Measurements from ENCODE around the gene LIPI. TPM values are rescaled to one million over a fixed set of nuclear protein-coding genes. Genes with fewer than 3 reads are reported as not detected.

LIPI gene
- polyA plus RNA-seq, 1 of the 3 experiments (the other 2 are of a cell fraction): not detected

GRCh38 chr21:14097881-14098499, 112.8 kb downstream of the LIPI start:
- Histone ChIP-seq H3K79me2 (ENCODE audit: insufficient read depth) (no peaks in the 10 kb centered on the region), H3F3A (replicated peaks; ENCODE audit: insufficient read depth) (no peaks in the 10 kb centered on the region), H3K9me3 (no peaks in the 10 kb centered on the region), H3K9ac (no peak overlapping the region), H3K36me3 (replicated peaks in 1 of 2; ENCODE audit: control insufficient read depth in 1 of 2, insufficient read depth in 2 of 2, low read length in 1 of 2) (no peaks in the 10 kb centered on the region), H3K27ac (ENCODE audit: low read depth in 2 of 2, low read length in 1 of 2) (no peak overlapping the region), H4K20me1 (ENCODE audit: insufficient read depth) (no peaks in the 10 kb centered on the region), H3K9me2 (no peaks in the 10 kb centered on the region), H3K27me3 (ENCODE audit: insufficient read depth) (no peaks in the 10 kb centered on the region), H3K4me1 (ENCODE audit: control insufficient read depth in 1 of 2, insufficient read depth in 2 of 2, low read depth in 1 of 2, low read length in 1 of 2) (no peaks in the 10 kb centered on the region), H3K4me2 (no peak overlapping the region), H3K4me3 (ENCODE audit: low read depth in 2 of 2, low read length in 1 of 2) (no peak overlapping the region), H2AFZ (ENCODE audit: low read depth) (no peak overlapping the region)
- 41% methylated on average over 2 of the region's 2 CpGs for WGBS (ENCODE audit: low lambda C conversion rate)
- no peak for DNase-seq
- TF ChIP-seq, protein P1, sequence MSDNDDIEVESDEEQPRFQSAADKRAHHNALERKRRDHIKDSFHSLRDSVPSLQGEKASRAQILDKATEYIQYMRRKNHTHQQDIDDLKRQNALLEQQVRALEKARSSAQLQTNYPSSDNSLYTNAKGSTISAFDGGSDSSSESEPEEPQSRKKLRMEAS (IDR thresholded peaks at IDR 0.05; ENCODE audit: low read depth): no peak
- no peak for TF ChIP-seq JUND (IDR thresholded peaks at IDR 0.05)
- TF ChIP-seq PBX3 (IDR thresholded peaks at IDR 0.05): no peak
- TF ChIP-seq CHD2 (IDR thresholded peaks at IDR 0.05; ENCODE audit: low read length, partially characterized antibody): no peak
- no peak for TF ChIP-seq SIN3A (IDR thresholded peaks at IDR 0.05; ENCODE audit: borderline replicate concordance, low read depth, low read length)
- TF ChIP-seq NRF1 (IDR thresholded peaks at IDR 0.05; ENCODE audit: low read depth, low read length): no peak
- TF ChIP-seq, protein P2, sequence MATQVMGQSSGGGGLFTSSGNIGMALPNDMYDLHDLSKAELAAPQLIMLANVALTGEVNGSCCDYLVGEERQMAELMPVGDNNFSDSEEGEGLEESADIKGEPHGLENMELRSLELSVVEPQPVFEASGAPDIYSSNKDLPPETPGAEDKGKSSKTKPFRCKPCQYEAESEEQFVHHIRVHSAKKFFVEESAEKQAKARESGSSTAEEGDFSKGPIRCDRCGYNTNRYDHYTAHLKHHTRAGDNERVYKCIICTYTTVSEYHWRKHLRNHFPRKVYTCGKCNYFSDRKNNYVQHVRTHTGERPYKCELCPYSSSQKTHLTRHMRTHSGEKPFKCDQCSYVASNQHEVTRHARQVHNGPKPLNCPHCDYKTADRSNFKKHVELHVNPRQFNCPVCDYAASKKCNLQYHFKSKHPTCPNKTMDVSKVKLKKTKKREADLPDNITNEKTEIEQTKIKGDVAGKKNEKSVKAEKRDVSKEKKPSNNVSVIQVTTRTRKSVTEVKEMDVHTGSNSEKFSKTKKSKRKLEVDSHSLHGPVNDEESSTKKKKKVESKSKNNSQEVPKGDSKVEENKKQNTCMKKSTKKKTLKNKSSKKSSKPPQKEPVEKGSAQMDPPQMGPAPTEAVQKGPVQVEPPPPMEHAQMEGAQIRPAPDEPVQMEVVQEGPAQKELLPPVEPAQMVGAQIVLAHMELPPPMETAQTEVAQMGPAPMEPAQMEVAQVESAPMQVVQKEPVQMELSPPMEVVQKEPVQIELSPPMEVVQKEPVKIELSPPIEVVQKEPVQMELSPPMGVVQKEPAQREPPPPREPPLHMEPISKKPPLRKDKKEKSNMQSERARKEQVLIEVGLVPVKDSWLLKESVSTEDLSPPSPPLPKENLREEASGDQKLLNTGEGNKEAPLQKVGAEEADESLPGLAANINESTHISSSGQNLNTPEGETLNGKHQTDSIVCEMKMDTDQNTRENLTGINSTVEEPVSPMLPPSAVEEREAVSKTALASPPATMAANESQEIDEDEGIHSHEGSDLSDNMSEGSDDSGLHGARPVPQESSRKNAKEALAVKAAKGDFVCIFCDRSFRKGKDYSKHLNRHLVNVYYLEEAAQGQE (IDR thresholded peaks at IDR 0.05; ENCODE audit: low read depth, low read length): no peak
- no peak for TF ChIP-seq GATA2 (CRISPR knock-in tag; IDR thresholded peaks at IDR 0.05)
- TF ChIP-seq EP300 (IDR thresholded peaks at IDR 0.05; ENCODE audit: borderline replicate concordance in 1 of 2, low read depth in 1 of 2, low read length in 1 of 2): no peak
- TF ChIP-seq USF2 (IDR thresholded peaks at IDR 0.05; ENCODE audit: borderline replicate concordance, low read depth, low read length): no peak
- TF ChIP-seq YY1 (IDR thresholded peaks at IDR 0.05; ENCODE audit: low read depth): no peak
- no peak for TF ChIP-seq RFX5 (IDR thresholded peaks at IDR 0.05; ENCODE audit: low read length)
- TF ChIP-seq FOXJ3 (CRISPR knock-in tag; IDR thresholded peaks at IDR 0.05): no peak
- TF ChIP-seq, protein P3, sequence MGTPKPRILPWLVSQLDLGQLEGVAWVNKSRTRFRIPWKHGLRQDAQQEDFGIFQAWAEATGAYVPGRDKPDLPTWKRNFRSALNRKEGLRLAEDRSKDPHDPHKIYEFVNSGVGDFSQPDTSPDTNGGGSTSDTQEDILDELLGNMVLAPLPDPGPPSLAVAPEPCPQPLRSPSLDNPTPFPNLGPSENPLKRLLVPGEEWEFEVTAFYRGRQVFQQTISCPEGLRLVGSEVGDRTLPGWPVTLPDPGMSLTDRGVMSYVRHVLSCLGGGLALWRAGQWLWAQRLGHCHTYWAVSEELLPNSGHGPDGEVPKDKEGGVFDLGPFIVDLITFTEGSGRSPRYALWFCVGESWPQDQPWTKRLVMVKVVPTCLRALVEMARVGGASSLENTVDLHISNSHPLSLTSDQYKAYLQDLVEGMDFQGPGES (IDR thresholded peaks at IDR 0.05; ENCODE audit: low read depth, low read length): no peak
- POLR2A ChIA-PET: no interaction called here
- CTCF ChIA-PET: no interaction called here

Data from SK-N-SH (cell line).